ENCODE results near the gene ST3GAL4. TPM values are rescaled to one million over a fixed set of nuclear protein-coding genes. Genes with fewer than 3 reads are reported as not detected.

Gene ST3GAL4
- total RNA-seq, 1 donor from 2014 or later: 36.5 TPM

GRCh38 chr11:126328001-126328390 is 27.5 kb upstream of the ST3GAL4 start:
- intact Hi-C loops (cut with DNase I): no loop called here
- ATAC-seq (ENCODE audit: poor library complexity) (no peak), DNase-seq (no peak)

DNA sequence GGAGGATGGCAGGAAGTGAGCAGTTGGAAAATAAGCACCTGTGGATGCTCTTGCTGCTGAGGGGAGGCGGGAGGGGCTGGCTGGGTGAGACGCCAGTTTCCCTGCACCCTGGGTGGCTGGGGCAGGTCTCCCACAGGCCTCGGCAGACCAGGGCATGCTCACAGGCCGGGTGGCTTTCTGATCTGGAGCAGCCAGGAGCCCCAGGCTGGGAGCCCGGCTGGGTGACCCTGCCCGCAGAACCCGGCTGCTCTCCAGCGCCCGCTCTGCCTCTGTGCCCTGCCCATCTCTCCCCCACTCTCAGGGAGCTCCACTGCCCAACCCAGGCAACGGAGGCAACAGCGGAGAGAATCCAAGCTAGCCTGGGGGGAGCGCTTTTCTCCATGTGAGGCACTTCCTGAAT is 27.0 kb upstream of the ST3GAL4 start:
- no peak for ATAC-seq (ENCODE audit: poor library complexity)
- DNase-seq: no peak
- intact Hi-C loops (cut with DNase I): no loop called here

DNA sequence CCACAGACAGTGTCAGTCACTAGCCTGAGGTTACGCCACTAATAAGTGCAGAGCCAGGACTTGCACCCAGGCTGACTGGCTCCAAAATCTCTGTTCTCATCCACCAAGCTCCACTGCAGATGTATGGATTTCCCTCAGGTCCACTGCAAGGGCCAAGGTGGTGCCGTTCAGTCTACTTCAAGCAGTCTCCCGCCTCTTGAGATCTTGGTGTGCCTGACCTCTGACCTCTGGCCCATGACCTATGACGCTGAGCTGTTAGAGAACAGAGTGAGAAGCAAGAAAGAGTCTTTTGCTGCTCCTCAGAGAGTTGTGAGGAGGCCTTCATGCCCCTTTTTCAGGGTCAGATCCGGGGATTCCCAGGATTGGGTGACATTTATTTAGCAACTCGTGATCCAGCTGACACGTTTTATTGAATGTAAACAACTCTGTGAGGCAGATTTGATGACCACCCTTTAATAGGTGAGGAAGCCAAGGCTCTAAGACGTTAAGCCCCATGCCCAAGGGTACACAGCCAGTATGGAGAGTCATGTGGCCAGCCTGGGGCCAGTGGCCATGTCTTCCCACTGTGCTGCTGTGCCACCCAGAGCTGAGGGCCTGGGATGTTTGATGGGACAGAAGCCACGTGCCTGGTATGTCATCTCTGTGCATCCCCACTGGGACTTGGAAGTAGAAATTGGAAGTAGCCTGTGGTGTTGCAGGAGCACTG is 26.4 kb upstream of the ST3GAL4 start:
- intact Hi-C loops (cut with DNase I): no loop called here
- ATAC-seq (ENCODE audit: poor library complexity): no peak
- no peak for DNase-seq

- intact Hi-C loops (cut with DNase I): no loop called here
- DNase-seq: no peak
- ATAC-seq (ENCODE audit: poor library complexity): no peak
Observed at GRCh38 chr11:126329644-126330211, 25.8 kb upstream of the ST3GAL4 start.

- intact Hi-C loops (cut with DNase I): no loop called here
- DNase-seq (no peak), ATAC-seq (ENCODE audit: poor library complexity) (no peak)
Observed at GRCh38 chr11:126331286-126331685, 24.2 kb upstream of the ST3GAL4 start.

GRCh38 chr11:126332221-126332711 is 23.2 kb upstream of the ST3GAL4 start:
- peak; percentile 88 for DNase-seq

DNA sequence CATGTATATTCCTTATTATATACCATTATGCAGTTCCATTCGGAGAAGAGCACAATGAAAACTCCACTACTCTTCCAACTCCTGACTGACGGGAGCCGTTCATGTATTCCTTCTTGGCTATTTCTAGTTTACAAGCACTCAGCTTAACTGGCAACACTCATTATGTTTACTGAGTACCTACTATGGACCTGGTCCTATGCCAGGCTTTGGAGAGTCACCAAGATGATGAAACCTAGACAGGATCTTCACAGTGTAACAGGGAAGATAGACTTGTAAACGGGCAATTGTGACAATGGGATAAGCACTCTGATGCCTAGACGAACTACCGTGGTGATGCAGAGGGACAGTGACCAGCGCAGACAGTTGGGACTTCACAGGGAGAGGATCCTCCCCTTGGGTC is 22.3 kb upstream of the ST3GAL4 start:
- intact Hi-C loops (cut with DNase I): no loop called here
- DNase-seq: no peak
- ATAC-seq (ENCODE audit: poor library complexity): no peak

More at GRCh38 chr11:126332221-126332711, 23.2 kb upstream of the ST3GAL4 start:
- peak; percentile 78 for ATAC-seq (ENCODE audit: poor library complexity)
- intact Hi-C loops (cut with DNase I): no loop called here

- ATAC-seq (ENCODE audit: poor library complexity): no peak
- DNase-seq: peak; percentile 30
- intact Hi-C loops (cut with DNase I): no loop called here
Observed at GRCh38 chr11:126334659-126335462, 20.6 kb upstream of the ST3GAL4 start.

DNA sequence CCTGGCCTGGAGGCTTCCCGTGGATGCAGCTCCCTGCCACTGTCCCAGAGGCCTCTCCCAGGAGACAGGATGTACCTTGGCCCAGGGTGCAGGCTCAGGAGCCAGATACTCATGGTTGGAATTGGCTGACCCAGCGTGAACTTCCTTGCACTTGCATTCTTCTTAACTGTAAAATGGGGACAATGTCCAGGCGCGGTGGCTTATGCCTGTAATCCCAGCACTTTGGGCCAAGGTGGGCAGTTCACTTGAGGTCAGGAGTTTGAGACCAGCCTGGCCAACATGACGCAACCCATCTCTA is 20.1 kb upstream of the ST3GAL4 start:
- ATAC-seq (ENCODE audit: poor library complexity) (peak; percentile 36), DNase-seq (peak; percentile 51)
- intact Hi-C loops (cut with DNase I): no loop called here

DNA sequence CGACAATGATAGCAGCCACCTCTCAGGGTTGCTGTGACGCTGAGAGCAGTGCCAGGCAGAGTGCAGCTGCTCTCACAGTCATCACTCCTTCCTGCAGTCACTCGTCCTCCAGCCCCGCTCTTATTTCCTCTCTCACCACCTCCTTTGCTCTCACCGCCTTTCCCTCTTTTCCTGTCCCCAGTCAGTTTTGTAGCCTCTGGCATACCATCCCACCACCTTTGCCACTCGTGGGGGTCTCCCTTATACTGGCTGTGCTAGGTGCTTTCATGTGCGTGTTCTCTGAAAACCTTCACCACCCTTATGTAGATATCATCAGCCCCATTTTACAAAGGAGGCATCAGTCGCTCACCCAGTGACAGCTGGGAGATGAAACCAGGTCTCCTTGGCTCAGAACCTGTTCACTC is 19.3 kb upstream of the ST3GAL4 start:
- DNase-seq: no peak
- no peak for ATAC-seq (ENCODE audit: poor library complexity)

DNA sequence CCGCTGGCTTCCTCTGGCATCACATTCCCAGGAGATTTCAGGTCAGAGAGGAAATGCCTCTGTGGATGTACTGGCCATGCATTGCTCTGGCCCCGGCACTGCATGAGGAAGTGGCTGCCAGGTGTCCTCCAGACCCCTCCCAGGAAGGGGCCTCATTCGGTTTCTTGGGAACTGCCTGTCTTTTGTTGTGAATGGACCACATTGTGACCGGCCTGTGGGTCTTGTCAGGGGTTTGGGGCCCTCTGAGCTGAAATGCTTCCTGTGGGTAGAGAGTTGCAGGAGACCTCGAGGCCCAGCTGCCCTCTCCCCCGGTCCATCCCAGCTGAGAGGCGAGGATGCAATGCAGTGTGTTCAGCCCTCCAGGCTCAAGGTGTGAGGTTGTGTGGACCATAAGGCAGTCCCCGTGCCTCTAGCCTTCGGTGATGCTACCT is 18.8 kb upstream of the ST3GAL4 start:
- ATAC-seq (ENCODE audit: poor library complexity) (no peak), DNase-seq (no peak)
- intact Hi-C loops (cut with DNase I): no loop called here

More for the DNA sequence above, 19.3 kb upstream of the ST3GAL4 start:
- intact Hi-C loops (cut with DNase I): no loop called here

DNA sequence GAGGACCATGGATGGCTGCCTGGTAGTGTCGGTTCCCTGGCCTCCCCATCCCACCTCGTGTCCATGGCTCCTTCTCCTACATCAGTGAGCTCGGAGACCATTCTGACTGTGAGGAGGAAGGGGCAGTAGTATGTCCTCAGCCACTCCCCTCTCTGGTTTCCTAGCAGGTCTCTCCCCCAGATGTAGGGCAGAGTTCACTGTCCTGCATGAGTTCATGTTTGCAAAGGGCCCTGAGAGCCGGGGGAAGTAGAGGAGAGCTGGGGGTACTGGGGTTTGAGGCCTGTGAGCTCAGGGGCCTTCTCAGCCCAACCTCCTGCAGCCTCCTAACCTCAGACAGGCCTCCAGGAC is 18.4 kb upstream of the ST3GAL4 start:
- no peak for DNase-seq
- intact Hi-C loops (cut with DNase I): no loop called here
- ATAC-seq (ENCODE audit: poor library complexity): no peak

- intact Hi-C loops (cut with DNase I): no loop called here
- DNase-seq: peak; percentile 40
- ATAC-seq (ENCODE audit: poor library complexity): no peak
Observed at GRCh38 chr11:126337474-126338241, 17.8 kb upstream of the ST3GAL4 start.

- DNase-seq (peak; percentile 34), ATAC-seq (ENCODE audit: poor library complexity) (no peak)
- intact Hi-C loops (cut with DNase I): no loop called here
Observed at GRCh38 chr11:126338346-126339055, 17.0 kb upstream of the ST3GAL4 start.

DNA sequence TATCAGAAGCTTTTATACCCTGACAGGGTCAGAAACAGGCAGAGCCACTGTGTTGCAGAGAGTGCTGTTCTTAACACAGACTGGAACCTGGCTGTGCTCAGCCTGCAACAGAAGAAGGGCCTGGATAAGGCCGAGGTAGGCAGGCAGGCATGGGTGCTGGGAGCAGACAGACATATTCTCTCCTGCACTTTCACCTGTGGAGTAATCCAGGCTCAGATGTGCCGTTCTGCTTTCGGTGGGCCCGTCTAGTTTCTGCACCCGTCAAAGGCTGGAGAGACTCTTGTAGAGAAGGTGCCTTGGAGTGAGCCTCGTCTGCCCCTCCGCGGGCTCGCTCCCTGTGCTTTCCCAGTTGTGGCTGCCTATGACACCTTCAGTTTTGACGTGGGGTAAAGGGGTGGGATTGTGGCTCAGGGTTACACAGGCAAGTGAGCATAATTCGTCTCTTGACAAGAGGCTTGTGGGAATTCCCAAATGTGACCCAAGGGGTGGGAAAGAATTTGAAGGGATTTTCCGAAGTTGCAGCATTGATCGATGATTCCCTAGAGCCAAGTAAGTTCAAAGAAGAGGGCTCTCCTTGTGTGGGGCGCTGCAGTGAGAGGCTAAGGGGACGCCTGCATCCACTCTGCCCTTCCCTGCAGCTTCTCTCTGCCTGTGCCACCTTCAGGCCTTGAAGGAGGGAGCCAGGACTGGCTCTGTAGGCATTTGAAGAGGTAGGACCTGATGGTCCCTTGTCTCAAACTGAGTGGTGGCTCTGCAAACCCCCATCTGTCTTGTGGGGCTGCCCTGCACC is 16.2 kb upstream of the ST3GAL4 start:
- DNase-seq: peak; percentile 28

GRCh38 chr11:126339863-126340434 is 15.5 kb upstream of the ST3GAL4 start:
- peak; percentile 88 for DNase-seq

More for the DNA sequence above, 16.2 kb upstream of the ST3GAL4 start:
- intact Hi-C loops (cut with DNase I): no loop called here
- ATAC-seq (ENCODE audit: poor library complexity): no peak

GRCh38 chr11:126340960-126341606 is 14.4 kb upstream of the ST3GAL4 start:
- ATAC-seq (ENCODE audit: poor library complexity) (no peak), DNase-seq (peak; percentile 12)
- intact Hi-C loops (cut with DNase I): no loop called here

More at GRCh38 chr11:126339863-126340434, 15.5 kb upstream of the ST3GAL4 start:
- ATAC-seq (ENCODE audit: poor library complexity): peak; percentile 71
- intact Hi-C loops (cut with DNase I): no loop called here

Data from Right ventricle myocardium superior (tissue), 1 donor.